GM12864 (cell line): ENCODE measurements around the gene DLG4.
A peak's percentile ranks its signal among the peaks of the same experiment; 100 is the strongest.
"Not testable (repeated sequence)": the region's sequence is repeated elsewhere in the genome, so short reads cannot be mapped to it uniquely, and the experiment has no call there.

Experiments used
- DNase-seq: peaks from one replicate; pipeline ENCODE4 v3.0.0-alpha.2; 2011; ENCODE audit warnings: low read depth
- H3K4me3 ChIP-seq: 2 replicates; pipeline ENCODE4 v1.5.1; 2011; ENCODE audit warnings: mild to moderate bottlenecking, low read depth, low read length, control low read depth
- TF ChIP-seq, protein P1 (sequence below): IDR thresholded peaks from 2 replicates; pipeline ENCODE4 v1.5.1; 2011; ENCODE audit warnings: low read depth, mild to moderate bottlenecking, moderate library complexity, low read length, control low read depth, inconsistent platforms; ENCODE audit errors: missing control alignments

DLG4 gene

DNA sequence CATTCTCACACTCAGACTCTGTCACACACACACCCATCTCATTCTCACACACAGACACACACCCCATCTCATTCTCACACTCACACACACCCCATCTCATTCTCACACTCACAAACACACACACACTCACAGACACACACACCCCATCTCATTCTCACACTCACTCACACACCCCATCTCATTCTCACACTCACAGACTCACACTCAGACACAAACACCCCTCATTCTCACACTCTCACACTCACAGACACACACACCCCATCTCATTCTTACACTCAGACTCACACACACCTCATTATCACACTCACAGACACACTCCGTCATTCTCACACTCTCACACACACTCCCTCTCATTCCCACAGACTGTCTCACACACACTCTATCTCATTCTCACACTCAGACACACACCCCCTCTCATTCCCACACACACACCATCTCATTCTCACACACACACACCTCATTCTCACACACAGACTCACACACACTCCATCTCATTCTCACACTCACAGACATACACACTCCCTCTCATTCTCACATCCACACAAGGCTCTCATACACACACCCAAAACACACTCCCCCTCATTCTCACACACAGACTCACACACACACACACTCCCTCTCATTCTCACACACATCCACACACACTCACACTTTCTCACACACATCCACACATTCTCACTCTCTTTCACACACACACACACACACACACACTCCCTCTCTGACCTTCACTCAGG, 43.4 kb downstream of the DLG4 start:
- TF ChIP-seq, protein P1, sequence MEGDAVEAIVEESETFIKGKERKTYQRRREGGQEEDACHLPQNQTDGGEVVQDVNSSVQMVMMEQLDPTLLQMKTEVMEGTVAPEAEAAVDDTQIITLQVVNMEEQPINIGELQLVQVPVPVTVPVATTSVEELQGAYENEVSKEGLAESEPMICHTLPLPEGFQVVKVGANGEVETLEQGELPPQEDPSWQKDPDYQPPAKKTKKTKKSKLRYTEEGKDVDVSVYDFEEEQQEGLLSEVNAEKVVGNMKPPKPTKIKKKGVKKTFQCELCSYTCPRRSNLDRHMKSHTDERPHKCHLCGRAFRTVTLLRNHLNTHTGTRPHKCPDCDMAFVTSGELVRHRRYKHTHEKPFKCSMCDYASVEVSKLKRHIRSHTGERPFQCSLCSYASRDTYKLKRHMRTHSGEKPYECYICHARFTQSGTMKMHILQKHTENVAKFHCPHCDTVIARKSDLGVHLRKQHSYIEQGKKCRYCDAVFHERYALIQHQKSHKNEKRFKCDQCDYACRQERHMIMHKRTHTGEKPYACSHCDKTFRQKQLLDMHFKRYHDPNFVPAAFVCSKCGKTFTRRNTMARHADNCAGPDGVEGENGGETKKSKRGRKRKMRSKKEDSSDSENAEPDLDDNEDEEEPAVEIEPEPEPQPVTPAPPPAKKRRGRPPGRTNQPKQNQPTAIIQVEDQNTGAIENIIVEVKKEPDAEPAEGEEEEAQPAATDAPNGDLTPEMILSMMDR: no peak
- H3K4me3 ChIP-seq: no peak overlapping the region
- no peak for DNase-seq

DNA sequence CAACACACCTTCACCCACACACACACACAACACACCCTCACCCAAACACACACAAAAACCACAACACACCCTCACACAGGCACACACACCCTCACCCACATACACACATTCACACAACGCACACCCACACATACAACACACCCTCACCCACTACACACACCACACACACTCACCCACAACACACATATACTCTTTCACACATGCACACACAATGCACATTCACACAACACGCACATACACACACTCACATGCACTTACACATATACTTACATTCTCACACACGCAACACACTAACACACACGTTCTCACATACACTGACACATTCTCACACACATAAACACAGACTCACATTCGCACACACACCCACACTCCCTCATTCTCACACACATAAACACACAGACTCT, 44.3 kb downstream of the DLG4 start:
- no peak overlapping the region for H3K4me3 ChIP-seq

DNA sequence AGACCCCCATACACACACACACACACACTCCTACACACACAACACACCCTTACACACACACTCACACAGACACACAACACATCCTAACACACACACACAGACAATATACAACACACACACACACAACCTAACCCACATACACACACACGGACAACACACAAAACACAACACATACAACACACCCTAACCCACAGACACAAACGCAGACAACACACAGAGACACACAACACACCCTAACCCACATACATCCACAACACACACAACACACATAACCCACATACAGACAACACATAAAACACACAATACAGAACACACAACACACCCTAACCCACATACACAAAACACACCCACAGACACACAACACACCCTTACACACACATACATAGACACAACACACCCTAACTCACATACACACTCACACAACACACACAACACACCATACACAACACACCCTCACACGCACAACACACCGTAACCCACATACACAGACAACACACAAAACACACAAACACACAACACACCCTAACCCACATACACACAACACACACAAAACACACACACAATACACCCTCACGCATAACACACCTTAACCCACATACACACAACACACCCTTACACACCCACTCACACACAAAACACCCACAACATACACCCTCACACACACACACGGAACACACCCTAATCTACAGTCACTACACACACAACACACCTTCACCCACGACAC, 44.9 kb downstream of the DLG4 start:
- H3K4me3 ChIP-seq: no peak overlapping the region
- TF ChIP-seq, protein P1: no peak
- no peak for DNase-seq

More for the DNA sequence above, 44.3 kb downstream of the DLG4 start:
- no peak for DNase-seq
- TF ChIP-seq, protein P1: no peak

DNA sequence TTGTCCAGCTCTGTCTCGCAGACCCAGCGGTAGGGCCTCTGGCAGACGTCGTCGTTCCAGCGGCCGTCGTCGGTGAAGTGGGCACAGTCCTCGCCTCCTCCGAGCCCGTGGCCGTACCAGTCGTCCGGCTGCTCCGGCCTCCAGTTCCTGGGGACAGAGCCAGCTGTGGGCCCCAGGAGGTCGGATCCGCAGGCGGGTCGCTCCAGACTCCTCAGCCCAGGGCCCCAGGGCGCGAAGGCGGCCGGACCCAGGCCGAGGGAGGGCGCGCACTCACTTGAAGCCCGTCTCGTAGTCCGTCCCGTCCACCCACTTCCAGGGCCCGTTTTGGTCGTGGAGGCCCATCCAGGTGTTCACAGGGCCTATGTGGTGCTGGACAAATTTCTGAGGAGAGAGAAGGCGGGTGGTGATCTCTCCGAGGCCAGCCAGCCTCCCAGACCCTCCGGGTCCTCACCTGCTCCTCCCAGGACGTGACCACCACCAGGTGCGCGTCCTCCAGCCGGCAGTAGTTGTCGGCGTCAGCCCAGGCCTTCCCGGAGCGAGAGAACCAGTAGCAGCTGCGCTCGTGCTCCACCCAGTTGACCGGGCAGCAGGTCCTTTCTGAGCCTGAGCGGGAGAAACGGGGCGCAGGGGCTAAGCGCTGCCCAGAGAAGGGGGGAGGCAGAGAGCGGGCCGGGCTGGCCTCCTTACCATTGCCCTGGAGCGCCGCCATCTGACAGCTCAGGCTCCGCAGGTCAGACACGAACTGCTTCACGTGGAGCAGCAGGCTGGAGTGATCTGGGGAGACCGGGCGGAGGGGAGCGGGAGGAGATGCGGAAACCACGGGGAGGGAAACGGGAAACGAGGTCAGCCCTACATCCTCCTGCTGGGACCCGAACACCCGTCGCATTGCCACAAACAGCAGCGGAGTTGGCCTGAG, 45.7 kb downstream of the DLG4 start:
- no peak overlapping the region for H3K4me3 ChIP-seq
- TF ChIP-seq, protein P1: peak; percentile 2
- no peak for DNase-seq

DNA sequence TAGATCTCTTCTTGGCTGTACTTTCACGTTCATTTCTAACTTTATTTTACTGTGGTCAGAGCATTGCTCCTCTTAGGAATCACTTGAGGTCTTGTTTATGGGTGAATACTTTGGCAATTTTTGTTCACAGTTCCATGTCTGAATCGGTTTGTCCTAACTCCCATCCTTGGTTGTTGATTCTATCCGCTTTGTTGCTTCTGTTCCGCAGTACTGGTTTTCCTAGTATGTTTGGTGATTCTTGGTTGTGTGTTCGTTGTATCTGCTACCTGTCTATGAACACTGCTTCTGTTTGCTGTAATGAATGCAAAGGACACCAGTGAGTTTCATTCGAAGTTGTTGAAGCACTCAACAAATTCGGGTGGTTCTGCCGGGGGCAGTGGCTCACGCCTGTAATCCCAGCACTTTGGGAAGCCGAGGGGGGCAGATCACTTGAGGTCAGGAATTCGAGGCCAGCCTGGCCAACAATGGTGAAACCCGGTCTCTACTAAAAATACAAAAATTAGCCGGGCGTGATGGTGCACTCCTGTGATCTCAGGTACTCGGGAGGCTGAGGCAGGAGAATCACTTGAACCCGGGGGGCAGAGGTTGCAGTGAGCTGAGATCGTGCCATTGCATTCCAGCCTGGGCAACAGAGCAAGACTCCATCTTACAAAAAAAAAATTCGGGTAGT, 47.0 kb downstream of the DLG4 start:
- H3K4me3 ChIP-seq, DNase-seq: not testable (repeated sequence)

DNA sequence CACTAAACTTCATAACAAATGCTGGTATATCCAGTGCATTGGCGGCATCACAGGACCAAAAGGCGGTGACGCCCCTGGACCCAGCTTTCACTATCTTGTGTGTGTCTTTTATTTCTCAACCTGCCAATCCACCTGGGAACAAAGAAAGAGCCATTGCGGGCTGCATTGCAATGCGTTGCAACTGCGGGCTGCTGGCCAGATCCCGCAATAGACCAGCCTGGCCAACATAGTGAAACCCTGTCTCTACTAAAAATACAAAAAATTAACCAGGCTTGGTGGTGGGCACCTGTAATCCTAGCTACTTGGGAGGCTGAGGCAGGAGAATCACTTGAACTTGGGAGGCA, 50.1 kb downstream of the DLG4 start:
- not testable (repeated sequence) for DNase-seq, H3K4me3 ChIP-seq

DNA sequence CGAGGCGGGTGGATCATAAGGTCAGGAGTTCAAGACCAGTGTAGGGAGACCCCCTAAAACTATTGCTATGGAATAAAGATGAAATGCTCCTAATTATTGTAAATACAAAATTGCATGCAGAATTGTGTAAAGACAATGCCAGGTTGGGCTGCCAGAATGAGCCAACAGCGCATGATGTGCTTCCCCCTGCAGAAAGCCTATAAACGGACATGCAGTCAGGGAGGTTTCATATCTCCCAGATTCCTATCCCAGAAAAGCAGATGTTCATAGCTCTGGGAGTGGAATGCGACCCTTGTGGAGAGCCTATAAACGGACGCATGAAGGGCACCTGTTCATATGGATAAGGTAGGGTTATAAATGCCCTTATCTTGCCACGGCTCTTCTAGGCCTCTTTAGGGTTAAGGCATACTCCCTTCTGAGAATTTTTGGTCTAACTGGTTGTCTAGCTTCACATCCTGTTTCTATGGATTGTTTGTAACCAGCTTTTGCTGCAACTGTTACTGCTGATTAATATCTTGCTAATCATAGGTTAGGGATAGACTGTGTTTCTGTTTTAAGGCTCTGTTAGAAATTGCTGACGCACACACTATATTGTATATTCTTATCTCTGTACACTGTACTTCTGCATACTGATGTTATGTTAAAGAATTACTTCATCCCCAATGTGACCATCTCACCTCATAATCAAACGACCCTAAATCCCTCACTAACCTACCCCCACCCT, 50.6 kb downstream of the DLG4 start:
- H3K4me3 ChIP-seq, DNase-seq: not testable (repeated sequence)
